GM19438 (cell line): ENCODE data around the gene CST4.
"Not testable (repeated sequence)": the region's sequence is repeated elsewhere in the genome, so short reads cannot be mapped to it uniquely, and the experiment has no call there.

Source experiments
- ATAC-seq: cut with Tn5 transposase; IDR thresholded peaks from one replicate; pipeline ENCODE4 v1.9.1; 2021; ENCODE audit warnings: low read depth; ENCODE audit not compliant: unreplicated experiment

The CST4 gene

DNA sequence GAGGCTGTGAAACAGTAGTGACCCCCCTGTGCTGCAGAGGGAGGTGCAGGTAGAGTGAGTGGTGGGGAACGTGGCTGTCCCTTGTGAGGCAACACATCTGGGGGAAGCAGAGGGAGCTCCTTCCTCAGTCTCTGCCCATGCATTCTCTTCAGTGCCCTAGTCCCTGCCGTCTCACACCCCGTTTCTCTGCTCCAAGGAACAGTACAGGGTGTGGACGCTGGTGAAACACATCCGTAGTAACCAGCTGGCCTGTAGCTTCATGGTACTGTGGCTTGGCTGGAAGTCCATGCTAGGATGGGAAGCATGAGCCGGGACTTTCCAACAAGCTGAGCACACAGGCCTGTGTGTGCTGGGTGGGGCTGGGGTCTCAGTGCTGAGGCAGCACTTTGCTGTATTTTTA is 25.7 kb downstream of the CST4 start:
- no peak for ATAC-seq

GRCh38 chr20:23662276-23662870 is 26.5 kb downstream of the CST4 start:
- ATAC-seq, result no peak

DNA sequence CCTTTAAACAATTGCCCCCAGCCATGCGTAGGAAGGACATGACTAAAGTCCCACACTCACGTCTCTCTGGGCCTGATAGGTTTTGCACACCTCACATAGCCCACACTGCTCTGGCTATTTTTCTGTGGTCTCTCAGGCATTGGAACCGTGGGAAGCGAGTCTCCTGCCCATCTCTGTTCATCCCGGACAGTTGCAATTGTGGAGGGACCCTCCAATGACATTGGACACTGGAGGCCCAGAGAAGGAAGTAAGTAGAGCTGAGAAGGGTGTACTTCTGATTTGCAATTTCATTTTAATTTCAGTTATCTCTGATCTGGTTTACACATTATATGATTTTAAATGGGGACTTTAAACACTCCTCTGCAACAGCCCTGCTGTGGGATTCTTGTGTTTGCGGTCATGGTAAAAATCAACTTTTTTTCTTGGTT is 27.8 kb downstream of the CST4 start:
- no peak for ATAC-seq

DNA sequence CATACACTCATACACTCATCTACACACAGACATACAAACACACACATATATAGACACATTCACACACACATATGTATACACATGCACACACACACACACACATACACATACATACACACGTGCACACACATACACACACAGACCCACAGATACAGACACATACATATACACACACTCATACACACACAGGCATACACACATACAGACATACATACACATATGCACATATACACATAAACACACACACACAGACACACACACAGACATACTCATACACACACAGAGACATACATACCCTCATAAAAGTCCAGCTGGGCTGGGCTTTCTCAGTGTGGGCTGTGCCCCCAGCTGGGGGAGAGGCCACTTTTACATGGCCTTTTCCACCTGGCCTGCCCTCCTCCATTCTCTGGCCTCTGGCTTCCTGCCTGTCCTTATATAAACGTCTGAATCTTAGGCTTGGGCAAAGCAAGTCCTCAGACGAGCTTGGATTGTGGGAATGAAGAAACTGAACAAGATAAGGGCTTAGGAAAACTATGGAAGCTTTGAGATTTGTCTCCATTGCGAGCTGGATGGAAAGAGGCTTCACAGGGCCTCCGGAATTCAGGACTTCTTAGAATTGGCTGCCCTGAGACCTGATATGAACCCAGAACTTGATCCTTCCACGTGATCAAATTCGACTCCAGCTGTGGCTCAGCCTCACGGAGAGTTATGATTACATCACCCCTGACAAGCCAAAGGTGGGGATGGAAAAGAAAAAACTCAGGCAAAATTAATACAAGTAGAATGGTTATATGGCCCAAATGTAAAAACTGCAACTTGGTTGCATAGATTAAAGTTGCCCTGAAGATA is 28.6 kb downstream of the CST4 start:
- ATAC-seq, result no peak

DNA sequence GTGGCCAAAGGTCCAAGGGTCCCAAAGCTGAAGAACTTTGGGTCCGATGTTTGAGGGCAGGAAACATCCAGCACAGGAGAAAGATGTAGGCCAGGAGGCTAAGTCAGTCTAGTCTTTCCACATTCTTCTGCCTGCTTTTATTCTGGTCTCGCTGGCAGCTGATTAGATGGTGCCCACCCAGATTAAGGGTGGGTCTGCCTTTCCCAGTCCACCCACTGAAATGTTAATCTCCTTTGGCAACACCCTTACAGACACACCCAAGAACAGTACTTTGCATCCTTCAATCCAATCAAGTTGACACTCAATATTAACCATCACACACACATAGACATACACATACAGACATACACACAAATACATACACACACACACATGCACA is 29.2 kb downstream of the CST4 start:
- ATAC-seq, result not testable (repeated sequence)

DNA sequence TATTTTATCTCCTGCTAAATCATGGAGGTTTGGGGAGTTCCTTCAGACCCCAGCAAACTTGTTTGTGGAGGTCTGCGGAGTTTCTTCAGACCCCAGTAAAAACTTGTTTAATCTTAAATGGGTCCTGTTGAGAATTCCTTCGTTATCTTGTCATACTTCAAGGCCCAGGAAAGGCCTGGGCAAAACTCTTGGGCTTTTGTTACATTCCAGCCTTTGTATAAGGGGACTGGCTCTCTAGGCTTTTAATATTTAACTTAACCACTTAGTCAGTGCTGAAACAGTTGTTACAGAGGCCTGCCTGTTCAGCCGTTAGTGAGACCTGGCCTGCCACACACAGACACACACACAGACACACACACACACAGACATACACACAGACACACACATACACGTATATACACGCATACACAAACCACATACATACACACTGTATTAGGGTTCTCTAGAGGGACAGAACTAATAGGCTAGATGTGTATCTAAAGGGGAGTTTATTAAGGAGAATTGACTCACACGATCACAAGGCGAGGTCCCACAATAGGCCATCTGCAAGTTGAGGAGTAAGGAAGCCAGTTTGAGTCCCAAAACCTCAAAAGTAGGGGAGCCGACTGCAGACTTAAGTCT is 29.7 kb downstream of the CST4 start:
- no peak for ATAC-seq

- ATAC-seq, result no peak
Measured at GRCh38 chr20:23658336-23658735, 30.5 kb downstream of the CST4 start.

DNA sequence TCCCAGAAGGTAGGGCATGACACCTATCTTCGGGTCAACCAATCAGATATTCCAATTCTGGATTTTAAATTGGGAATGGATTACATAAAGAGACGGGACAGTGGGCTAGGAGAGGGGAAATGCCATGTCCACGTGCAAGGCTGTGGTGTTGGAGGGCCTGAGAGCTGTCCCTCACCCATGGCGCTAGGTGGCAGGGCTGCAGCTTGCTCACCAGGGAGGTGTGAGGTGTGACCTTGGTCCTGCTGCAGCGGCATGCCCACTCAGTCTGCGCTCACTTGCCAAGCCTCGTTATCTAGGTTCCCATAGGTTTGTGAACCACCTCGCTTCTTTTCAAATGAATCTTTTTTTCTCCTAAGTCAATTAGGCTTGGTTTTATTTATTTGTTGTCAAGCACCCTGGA is 31.6 kb downstream of the CST4 start:
- ATAC-seq, result no peak

- no peak for ATAC-seq
Measured at GRCh38 chr20:23656372-23656771, 32.5 kb downstream of the CST4 start.

- no peak for ATAC-seq
Measured at GRCh38 chr20:23655491-23656211, 33.2 kb downstream of the CST4 start.

DNA sequence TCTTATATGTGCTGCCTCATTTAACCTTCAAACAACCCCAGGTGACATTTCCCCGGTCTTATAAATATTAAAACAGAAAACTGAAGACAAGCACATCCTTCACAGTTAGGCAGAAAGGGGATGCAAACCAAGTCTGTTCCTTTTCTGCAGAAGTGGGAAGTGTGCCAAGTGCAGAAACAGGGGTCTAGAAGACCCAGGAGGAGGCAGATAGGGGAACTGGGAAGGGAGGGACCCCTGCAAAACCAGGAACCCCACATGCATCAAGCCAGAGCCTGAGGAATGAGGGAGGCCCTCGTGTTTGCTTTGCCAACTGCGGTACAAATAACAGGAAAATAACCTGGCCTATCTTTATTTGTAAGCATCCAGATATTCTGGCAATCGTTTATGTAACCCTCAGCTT is 34.1 kb downstream of the CST4 start:
- ATAC-seq, result no peak

DNA sequence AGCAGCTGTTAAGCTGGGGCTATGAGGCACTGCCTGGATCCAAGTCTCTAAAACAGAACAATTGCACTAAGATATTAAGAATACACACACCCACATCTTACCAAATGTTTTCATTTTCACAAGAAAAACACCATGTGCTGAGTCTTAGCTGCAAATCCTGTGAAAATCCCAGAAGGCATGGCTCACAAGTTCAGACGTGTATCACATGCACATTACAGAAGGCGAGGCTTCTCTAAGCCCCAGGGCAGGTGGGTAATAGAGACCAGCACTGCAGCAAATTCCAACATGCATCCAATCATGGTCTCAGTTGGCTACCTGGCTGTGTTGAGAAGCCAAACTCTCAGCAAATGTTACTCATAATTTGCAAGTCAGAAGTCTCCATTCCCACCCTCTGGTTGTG is 34.8 kb downstream of the CST4 start:
- no peak for ATAC-seq

DNA sequence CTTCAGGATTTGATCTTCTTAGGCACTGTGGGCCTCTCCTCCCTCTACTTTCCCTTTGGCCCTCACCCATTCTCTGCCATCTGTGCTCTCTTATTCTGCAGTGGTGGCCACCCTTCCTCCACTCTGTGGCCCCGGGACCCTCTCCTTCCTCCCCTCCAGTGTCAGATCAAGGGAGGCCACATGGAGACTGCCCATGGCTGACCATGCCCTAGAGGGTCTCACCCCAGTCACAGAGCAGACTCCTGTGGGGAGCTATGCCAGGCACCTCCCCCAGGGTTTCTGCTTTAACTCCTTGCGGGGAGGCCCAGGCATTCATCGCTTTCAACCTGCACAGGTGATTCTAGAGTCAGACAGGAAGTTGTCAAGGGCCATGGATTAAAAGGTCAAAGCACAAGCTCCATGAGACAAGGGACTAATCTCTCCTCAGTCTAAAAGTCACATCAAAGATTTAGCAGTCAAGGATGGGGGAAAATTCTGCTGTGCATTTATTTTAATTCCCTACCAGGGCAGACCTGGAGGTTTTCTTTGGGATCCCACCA is 35.4 kb downstream of the CST4 start:
- no peak for ATAC-seq

- ATAC-seq, result no peak
Measured at GRCh38 chr20:23652926-23653325, 35.9 kb downstream of the CST4 start.

DNA sequence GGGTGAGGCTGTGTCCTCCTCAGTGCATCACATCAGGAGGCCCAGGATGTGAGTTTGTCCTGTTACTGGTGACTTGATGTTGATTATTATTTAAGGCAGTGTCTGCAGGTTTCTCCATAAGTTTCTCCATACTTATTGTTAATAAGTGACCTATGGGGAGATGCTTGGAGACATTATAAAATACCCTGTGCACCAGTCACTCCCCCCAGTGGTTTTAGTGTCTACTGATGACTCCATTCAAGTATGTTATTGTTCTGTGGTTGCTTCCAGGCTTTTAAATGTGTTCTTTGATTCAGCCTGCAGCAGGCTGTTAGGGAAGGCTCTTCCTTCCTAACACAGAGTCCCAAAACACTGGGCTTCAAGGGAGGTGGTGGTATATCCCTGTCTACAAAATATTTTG is 36.5 kb downstream of the CST4 start:
- ATAC-seq, result no peak

- ATAC-seq, result no peak
Measured at GRCh38 chr20:23651117-23651516, 37.7 kb downstream of the CST4 start.

- no peak for ATAC-seq
Measured at GRCh38 chr20:23649830-23650417, 38.9 kb downstream of the CST4 start.

GRCh38 chr20:23649242-23649641 is 39.6 kb downstream of the CST4 start:
- no peak for ATAC-seq

GRCh38 chr20:23647346-23647745 is 41.5 kb downstream of the CST4 start:
- no peak for ATAC-seq

DNA sequence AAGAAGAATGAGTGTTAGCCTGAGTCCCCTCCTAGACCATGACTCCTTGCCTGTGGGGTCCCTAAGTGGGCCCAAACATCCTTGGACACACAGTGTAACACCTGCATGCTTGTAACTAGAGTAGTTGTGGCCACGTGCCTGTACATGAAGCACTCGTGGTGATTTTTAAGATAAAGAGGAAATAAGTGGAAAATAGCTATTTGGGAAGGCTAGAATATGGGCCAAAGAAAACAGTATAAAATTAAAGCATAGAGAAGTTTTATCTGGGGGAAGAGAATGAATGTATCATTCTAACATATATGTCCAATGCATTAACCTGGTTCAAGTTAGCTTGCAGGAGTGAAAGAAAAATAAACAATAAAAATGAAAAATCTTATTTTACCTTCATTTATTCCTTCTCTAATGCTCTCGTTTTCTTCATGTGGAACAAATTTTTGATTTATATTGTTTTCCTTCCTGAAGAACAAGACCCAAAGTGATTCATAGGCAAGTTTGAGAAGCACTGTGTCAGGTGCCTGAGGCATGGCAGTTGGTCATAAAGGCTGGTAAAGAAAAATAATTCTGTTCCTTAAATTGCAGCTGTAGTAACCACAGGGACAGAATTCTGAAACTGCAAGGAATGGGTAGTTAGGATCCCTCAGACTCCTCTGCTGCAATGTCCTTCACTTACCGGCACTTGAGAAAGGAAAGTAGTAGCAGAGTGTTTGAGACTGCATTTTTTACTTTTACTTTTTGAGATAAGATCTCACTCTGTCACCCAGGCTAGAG is 42.5 kb downstream of the CST4 start:
- ATAC-seq, result no peak
